Activated B cell treated with CpG ODN at 0.5 μM for 24 hours (primary cell): Measurements from ENCODE around the gene DUS1L. TPM values are rescaled to one million over a fixed set of nuclear protein-coding genes. Genes with fewer than 3 reads are reported as not detected.

ENCODE experiments used
- ATAC-seq: fragments of 200-7000 bp; cut with Tn5 transposase; one replicate; pipeline ENCODE4 v1.10.0; 2021; ENCODE audit warnings: low read depth, mild to moderate bottlenecking, moderate library complexity
- CTCF ChIA-PET: fragments of 350-600 bp; sonication (Branson Sonifier 250); formaldehyde crosslinking; loops from one replicate; lab custom pipeline; 2021; ENCODE audit warnings: antibody characterized with exemption; lab: Charles Lee
- POLR2A ChIA-PET: fragments of 350-600 bp; sonication (Branson Sonifier 250); formaldehyde crosslinking; loops from one replicate; lab custom pipeline; 2021; ENCODE audit warnings: antibody characterized with exemption; lab: Charles Lee
- DNase-seq: peaks from one replicate; pipeline ENCODE4 v3.0.0; 2022
- H3K27ac Mint-ChIP-seq: one replicate; pipeline ENCODE4 v1.8.0; 2020; ENCODE audit warnings: mixed read lengths
- H3K27me3 Mint-ChIP-seq: one replicate; pipeline ENCODE4 v1.8.0; 2021; ENCODE audit warnings: mixed read lengths
- H3K36me3 Mint-ChIP-seq: one replicate; pipeline ENCODE4 v1.8.0; 2021; ENCODE audit warnings: low read depth, mixed read lengths
- H3K4me1 Mint-ChIP-seq: one replicate; pipeline ENCODE4 v1.8.0; 2021; ENCODE audit warnings: mixed read lengths
- H3K4me3 Mint-ChIP-seq: one replicate; pipeline ENCODE4 v1.8.0; 2020; ENCODE audit warnings: mild to moderate bottlenecking, mixed read lengths
- H3K9me3 Mint-ChIP-seq: one replicate; pipeline ENCODE4 v1.8.0; 2020; ENCODE audit warnings: mixed read lengths
- CTCF ChIP-seq: fragments of 200-600 bp; IDR thresholded peaks from one replicate; pipeline ENCODE4 v1.8.0; 2022; ENCODE audit warnings: antibody characterized with exemption, mild to moderate bottlenecking
- intact Hi-C: fragments of 100-400 bp; cut with micrococcal nuclease; formaldehyde crosslinking; loops from one replicate; pipeline ENCODE4 v1.15.1; 2024
- total RNA-seq: library from RNA; stranded (reverse); gene quantifications from 2 replicates; pipeline ENCODE4 v1.2.3, GENCODE V29; 2022

DUS1L gene
- total RNA-seq, 1 donor from 2014 or later, result 134 TPM

- no peaks in the 10 kb centered on the region for H3K9me3 Mint-ChIP-seq
- H3K4me1 Mint-ChIP-seq, result peaks cover 19% of the 10 kb centered on the region
- ChIA-PET POLR2A (interaction anchor here (1.1 kb wide), 1 partner anchor 68 kb away, joined by 4 read pairs; no protein-coding TSS in a partner anchor), CTCF (interaction anchor here (0.9 to 2.3 kb wide), 4 partner anchors 18 to 174 kb away, joined by 3 to 15 read pairs (median 6); no protein-coding TSS in a partner anchor)
- peak; percentile 33 for ATAC-seq
- H3K27ac Mint-ChIP-seq, result no peak within 1 kb of the TSS
- peaks cover 7% of the 10 kb centered on the region for H3K36me3 Mint-ChIP-seq
- peak within 1 kb of the TSS; percentile 77 for H3K4me3 Mint-ChIP-seq
- DNase-seq, result no peak
- intact Hi-C loops, result loop anchor here (1.0 to 10.0 kb wide), 3 partner anchors 8 to 263 kb away; partner anchors contain the start of gene LRRC45
- H3K27me3 Mint-ChIP-seq, result peaks cover 2% of the 10 kb centered on the region
- no peak for TF ChIP-seq CTCF
Measured at GRCh38 chr17:82031303-82031884, 34.2 kb downstream of the DUS1L start, which contains the start of gene RAC3. TSS of gene RAC3 (plus strand) at chr17:82031678. CDS start at chr17:82031762, 84 bp downstream.

GRCh38 chr17:82030470-82031302 lies 34.9 kb downstream of the DUS1L start:
- intact Hi-C loops, result loop anchor here (1.0 to 10.0 kb wide), 3 partner anchors 7 to 264 kb away; partner anchors contain the start of gene LRRC45
- ATAC-seq, result peak; percentile 84
- POLR2A ChIA-PET, result interaction anchor here (0.6 to 1.2 kb wide), 3 partner anchors 21 to 68 kb away, joined by 3 to 4 read pairs (median 3); partner anchors contain the start of genes GPS1 and RFNG
- Mint-ChIP-seq H3K4me3 (peak overlapping the region; percentile 77), H3K4me1 (peaks cover 14% of the 10 kb centered on the region), H3K36me3 (peaks cover 7% of the 10 kb centered on the region), H3K9me3 (no peaks in the 10 kb centered on the region), H3K27ac (no peak overlapping the region), H3K27me3 (peaks cover 2% of the 10 kb centered on the region)
- CTCF ChIA-PET, result interaction anchor here (0.8 to 2.3 kb wide), 9 partner anchors 11 to 291 kb away, joined by 3 to 15 read pairs (median 4); partner anchors contain the start of gene FASN
- TF ChIP-seq CTCF, result peak; percentile 73
- DNase-seq, result peak; percentile 69

DNA sequence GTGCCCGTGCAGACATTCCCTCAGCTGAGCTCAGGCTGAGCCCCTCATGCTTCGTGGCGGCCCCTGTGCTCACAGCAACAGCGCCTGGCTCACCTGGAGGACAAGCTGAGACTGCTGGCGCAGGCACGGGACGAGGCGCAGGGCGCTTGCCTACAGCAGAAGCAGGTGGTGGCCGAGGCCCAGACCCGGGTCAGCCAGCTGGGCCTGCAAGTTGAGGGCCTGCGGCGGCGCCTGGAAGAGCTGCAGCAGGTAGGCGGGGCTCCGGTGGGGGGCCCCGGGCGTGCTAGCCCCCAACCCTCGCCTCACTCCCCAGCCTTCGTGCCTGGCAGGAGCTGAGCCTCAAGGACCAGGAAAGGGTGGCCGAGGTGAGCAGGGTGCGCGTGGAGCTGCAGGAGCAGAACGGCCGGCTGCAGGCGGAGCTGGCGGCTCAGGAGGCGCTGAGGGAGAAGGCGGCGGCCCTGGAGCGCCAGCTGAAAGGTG lies 35.6 kb downstream of the DUS1L start:
- H3K27me3 Mint-ChIP-seq, result peaks cover 2% of the 10 kb centered on the region
- H3K4me3 Mint-ChIP-seq, result no peak overlapping the region
- ATAC-seq, result no peak
- POLR2A ChIA-PET, result interaction anchor here (0.6 to 1.2 kb wide), 2 partner anchors 22 to 26 kb away, joined by 3 read pairs; partner anchors contain the start of genes GPS1 and RFNG
- CTCF ChIA-PET, result interaction anchor here (0.8 to 2.3 kb wide), 8 partner anchors 10 to 292 kb away, joined by 3 to 15 read pairs (median 4); partner anchors contain the start of gene FASN
- no peak for DNase-seq
- H3K27ac Mint-ChIP-seq, result no peak overlapping the region
- intact Hi-C loops, result loop anchor here (2.0 to 10.0 kb wide), 2 partner anchors 187 to 265 kb away; no protein-coding TSS in a partner anchor
- no peaks in the 10 kb centered on the region for H3K9me3 Mint-ChIP-seq
- peaks cover 9% of the 10 kb centered on the region for H3K4me1 Mint-ChIP-seq
- H3K36me3 Mint-ChIP-seq, result peaks cover under 1% of the 10 kb centered on the region
- no peak for TF ChIP-seq CTCF

DNA sequence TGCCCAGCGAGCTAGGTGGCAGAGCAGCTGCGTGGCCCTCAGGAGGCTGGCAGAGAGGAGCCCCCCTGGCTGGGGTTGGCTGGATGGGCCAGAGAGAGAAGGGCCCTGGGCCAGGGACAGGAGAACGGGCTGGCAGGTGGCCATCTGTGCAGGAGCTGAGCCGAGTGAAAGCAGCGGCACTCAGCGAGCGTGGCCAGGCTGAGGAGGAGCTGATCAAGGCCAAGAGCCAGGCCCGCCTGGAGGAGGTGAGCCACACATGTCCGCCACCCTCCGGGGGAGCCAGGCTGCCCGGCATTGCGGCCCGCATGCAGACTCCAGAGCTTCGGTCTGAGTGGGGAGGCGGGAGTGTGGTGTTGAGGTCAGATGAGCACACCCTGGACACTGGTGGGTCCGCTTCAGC lies 36.2 kb downstream of the DUS1L start:
- intact Hi-C loops, result no loop called here
- Mint-ChIP-seq H3K27ac (no peak overlapping the region), H3K4me3 (peak overlapping the region; percentile 62), H3K27me3 (peaks cover 2% of the 10 kb centered on the region), H3K36me3 (no peaks in the 10 kb centered on the region), H3K4me1 (peaks cover 9% of the 10 kb centered on the region), H3K9me3 (no peaks in the 10 kb centered on the region)
- no peak for TF ChIP-seq CTCF
- ATAC-seq (no peak), DNase-seq (no peak)
- ChIA-PET POLR2A (interaction anchor here (1.2 kb wide), 1 partner anchor 23 kb away, joined by 3 read pairs; the partner anchor contains the start of genes GPS1 and RFNG), CTCF (interaction anchor here (1.1 to 2.3 kb wide), 4 partner anchors 9 to 126 kb away, joined by 3 to 15 read pairs (median 8); no protein-coding TSS in a partner anchor)
